AG09309 (cell line): ENCODE measurements around the gene PCED1A.

Experiments
- DNase-seq: peaks from one replicate; pipeline ENCODE4 v3.0.0-alpha.2; 2010; ENCODE audit warnings: low read depth
- H3K4me3 ChIP-seq: 2 replicates; pipeline ENCODE4 v1.5.1; 2011; ENCODE audit warnings: mild to moderate bottlenecking, low read depth, low read length, moderate library complexity; ENCODE audit not compliant: control insufficient read depth
- CTCF ChIP-seq: IDR thresholded peaks from 2 replicates; pipeline ENCODE4 v1.5.1; 2011; ENCODE audit warnings: mild to moderate bottlenecking, low read depth, low read length, inconsistent platforms; ENCODE audit not compliant: insufficient read depth, control insufficient read depth; ENCODE audit errors: missing control alignments

Gene PCED1A, protein sequence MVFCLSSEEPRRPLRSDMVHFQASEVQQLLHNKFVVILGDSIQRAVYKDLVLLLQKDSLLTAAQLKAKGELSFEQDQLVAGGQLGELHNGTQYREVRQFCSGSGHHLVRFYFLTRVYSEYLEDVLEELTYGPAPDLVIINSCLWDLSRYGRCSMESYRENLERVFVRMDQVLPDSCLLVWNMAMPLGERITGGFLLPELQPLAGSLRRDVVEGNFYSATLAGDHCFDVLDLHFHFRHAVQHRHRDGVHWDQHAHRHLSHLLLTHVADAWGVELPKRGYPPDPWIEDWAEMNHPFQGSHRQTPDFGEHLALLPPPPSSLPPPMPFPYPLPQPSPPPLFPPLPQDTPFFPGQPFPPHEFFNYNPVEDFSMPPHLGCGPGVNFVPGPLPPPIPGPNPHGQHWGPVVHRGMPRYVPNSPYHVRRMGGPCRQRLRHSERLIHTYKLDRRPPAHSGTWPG

DNA sequence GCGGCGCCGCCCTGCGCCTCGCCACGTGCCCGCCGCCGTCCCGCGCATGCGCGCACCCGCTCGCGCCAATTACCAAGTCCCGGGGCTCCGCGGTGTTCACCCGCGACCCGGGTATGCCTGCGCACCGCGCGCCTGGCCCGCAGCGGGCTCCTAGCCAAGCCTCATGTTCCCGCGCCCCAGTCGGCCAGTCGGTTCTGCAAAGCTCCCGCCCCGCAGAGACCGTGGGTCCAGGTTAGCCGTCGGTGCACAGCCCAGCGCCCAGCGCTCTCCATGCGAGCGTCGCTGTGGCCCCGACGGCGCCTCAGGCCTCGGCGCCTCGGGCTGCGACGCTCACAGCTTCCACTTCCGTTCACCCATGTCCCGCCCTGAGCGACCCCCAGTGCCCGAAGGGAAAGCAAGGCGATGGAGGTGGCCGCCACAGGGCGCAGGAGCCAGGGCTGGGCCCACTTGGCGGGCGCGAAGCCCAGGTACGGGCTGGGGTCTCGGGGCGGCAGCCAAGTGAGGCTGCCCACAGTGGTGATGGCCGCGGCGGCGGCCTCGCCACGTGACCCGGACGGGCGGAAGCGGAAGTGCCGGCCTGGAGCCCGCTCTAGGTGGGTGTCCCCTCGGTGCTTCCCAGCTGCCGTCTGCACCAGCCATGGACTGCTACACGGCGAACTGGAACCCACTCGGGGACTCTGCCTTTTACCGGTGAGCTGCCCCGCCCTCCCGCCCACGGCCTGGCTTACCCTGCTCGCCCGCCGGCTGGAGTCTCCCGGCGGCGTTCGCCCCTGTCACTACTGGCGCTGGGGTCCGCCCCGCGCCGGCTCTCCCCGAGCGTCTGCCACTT is at the start of gene PCED1A, which contains the start of gene VPS16:
TSS of gene PCED1A (minus strand) at position 518 of the 829 bp plus-strand sequence. CDS start 743 bp downstream, outside the sequence.
TSS of gene VPS16 (plus strand) at position 608 of the 829 bp plus-strand sequence. CDS start at position 638, 30 bp downstream.
- TF ChIP-seq CTCF, result no peak
- peak within 1 kb of the TSS; percentile 92 for H3K4me3 ChIP-seq
- no peak for DNase-seq

- no peak for DNase-seq
- no peak for TF ChIP-seq CTCF
- no peak overlapping the region for H3K4me3 ChIP-seq
These were observed 49.3 kb upstream of the PCED1A start for GRCh38 chr20:2889797-2890196.

GRCh38 chr20:2889209-2889608 is 48.8 kb upstream of the PCED1A start:
- TF ChIP-seq CTCF, result no peak
- no peak for DNase-seq
- H3K4me3 ChIP-seq, result no peak overlapping the region

DNA sequence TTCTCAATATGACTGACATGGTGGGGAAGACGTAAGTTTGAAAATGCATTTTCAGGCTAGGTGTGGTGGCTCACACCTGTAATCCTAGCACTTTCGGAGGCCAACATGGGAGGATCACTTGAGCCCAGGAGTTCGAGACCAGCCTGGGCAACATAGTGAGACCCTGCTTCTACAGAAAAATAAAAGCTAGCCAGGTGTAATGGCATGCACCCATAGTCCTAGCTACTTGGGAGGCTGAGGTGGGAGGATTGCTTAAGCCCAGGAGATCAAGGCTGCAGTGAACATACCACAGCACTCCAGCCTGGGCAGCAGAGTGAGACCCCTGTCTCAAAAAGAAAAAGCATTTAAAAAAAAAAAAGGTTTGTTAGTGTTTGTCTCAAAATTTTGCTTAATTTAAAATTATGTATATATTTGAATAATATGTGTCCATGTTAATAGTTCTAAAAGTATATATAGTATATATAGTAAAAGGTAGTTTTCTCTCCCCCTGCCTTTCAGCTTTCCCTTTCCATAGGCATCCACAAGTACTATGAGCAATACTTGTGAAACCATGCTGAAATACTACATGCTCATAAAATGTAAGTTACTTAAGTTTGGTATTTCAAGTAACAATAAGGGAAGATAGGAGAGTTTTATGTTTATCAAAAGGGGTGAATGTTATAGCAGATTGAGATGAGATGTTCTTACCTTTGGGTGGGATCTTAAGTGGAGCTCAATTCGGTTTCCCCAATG is 47.9 kb upstream of the PCED1A start:
- H3K4me3 ChIP-seq, result no peak overlapping the region
- no peak for TF ChIP-seq CTCF
- DNase-seq, result no peak

GRCh38 chr20:2887715-2888114 is 47.3 kb upstream of the PCED1A start:
- no peak for TF ChIP-seq CTCF
- no peak for DNase-seq
- no peak overlapping the region for H3K4me3 ChIP-seq
